ENCODE measurements around the gene DTX3L.
"Not testable (repeated sequence)": the region's sequence is repeated elsewhere in the genome, so short reads cannot be mapped to it uniquely, and the experiment has no call there.

DTX3L gene

GRCh38 chr3:122562923-122563716, 1.0 kb upstream of the DTX3L start:
- no peak for DNase-seq

DNA sequence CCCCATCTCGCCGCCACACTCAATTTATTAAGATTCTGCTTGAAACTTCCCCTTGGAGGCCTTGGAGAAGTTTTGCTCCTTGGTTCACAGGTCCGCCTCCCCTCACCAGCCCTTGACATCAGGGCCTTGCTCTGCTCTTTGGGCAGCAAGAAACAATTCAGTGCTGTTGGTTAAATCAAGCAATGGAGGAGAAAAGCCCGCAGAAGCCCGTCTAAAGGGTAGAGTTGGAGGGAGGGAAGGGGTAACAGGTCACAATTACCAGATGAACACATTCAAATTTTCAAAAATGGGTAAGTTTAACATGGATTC, 467 bp upstream of the DTX3L start:
- peak; percentile 20 for DNase-seq

GRCh38 chr3:122568131-122568530, 4.0 kb downstream of the DTX3L start:
- not testable (repeated sequence) for DNase-seq

DNA sequence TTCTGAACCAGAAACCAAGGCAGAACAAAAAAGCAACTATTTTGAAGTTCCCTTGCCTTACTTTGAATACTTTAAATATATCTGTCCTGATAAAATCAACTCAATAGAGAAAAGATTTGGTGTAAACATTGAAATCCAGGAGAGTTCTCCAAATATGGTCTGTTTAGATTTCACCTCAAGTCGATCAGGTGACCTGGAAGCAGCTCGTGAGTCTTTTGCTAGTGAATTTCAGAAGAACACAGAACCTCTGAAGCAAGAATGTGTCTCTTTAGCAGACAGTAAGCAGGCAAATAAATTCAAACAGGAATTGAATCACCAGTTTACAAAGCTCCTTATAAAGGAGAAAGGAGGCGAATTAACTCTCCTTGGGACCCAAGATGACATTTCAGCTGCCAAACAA, 4.6 kb downstream of the DTX3L start:
- DNase-seq: no peak

GRCh38 chr3:122572940-122573412, 8.8 kb downstream of the DTX3L start:
- peak; percentile 23 for DNase-seq

- no peak for DNase-seq
Observed at GRCh38 chr3:122576174-122576940, 12.2 kb downstream of the DTX3L start.

- peak; percentile 38 for DNase-seq
Observed at GRCh38 chr3:122577409-122578031, 13.4 kb downstream of the DTX3L start, which contains the start of gene PARP15. Gene PARP15 (plus strand): TSS chr3:122577650. CDS start chr3:122577668, 18 bp downstream.

GRCh38 chr3:122578069-122578740, 14.1 kb downstream of the DTX3L start:
- DNase-seq: no peak

DNA sequence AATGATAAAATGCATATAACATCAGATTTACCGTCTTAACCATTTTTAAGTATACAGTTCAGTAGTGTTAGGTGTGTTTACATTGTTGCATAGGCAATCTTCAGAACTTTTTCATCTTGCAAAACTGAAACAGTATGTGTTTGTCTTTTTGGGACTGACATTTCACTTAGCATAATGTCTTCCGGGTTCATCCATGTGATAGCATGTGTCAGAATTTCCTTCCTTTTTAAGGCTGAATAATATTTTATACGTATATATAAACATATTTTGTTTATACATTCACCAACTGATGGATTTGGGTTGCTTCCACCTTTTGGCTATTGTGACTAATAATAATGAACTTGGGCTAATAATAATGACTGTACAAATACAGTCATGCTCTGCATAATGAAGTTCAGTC, 16.3 kb downstream of the DTX3L start:
- DNase-seq: no peak

DNA sequence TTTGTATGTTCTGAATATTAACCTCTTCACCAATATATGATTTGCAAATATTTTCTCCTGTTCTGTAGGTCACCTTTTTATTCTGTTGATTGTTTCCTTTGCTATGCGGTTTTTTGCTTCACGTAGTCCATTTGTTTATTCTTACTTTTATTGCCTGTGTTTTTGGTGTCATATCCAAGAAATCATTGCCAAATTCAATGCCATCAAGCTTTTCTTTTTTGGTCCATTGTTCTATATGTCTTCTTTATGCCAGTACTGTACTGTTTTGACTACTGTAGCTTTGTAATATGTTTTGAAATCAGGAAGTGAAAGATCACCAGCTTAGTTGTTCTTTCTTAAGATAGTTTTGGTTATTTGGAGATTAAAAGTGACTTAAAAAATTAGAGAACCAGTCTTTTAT, 17.5 kb downstream of the DTX3L start:
- no peak for DNase-seq

- DNase-seq: no peak
Observed at GRCh38 chr3:122582390-122582789, 18.3 kb downstream of the DTX3L start.

DNA sequence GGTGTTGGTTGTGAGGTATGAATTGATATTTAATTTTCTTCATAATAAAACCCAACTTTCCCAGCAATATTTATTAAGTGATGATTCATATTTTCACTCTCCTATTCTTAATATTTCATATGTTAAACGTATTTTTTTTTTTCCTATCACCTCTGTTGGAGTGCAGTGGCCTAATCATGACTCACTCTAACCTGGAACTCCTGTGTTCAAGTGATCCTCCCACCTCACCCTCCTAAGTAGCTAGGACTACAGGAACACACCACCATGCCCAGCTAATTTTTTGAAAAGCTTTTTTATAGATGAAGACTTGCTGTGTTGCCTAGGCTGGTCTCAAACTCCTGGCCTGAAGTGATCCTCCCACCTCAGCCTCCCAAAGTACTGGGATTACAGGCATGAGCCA, 22.0 kb downstream of the DTX3L start:
- no peak for DNase-seq

- no peak for DNase-seq
Observed at GRCh38 chr3:122586773-122587485, 22.8 kb downstream of the DTX3L start.

DNA sequence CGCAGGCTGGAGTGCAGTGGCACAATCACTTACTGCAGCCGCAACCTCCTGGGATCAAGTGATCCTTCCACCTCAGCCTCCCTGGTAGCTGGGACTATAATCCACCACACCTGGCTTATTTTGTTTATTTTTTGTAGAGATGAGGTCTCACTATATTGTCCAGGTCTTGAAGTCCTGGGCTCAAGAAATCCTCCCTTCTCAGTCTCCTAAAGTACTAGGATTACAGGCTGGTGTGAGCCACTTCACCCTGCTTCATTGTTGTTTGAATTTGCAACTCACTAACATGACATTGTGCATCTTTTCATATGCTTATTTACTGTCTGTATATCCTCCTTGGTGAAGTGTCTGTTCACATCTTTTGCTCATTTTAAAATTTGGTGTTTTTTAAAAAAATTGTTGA, 23.4 kb downstream of the DTX3L start:
- no peak for DNase-seq

GRCh38 chr3:122589297-122589696, 25.2 kb downstream of the DTX3L start:
- DNase-seq: no peak

DNA sequence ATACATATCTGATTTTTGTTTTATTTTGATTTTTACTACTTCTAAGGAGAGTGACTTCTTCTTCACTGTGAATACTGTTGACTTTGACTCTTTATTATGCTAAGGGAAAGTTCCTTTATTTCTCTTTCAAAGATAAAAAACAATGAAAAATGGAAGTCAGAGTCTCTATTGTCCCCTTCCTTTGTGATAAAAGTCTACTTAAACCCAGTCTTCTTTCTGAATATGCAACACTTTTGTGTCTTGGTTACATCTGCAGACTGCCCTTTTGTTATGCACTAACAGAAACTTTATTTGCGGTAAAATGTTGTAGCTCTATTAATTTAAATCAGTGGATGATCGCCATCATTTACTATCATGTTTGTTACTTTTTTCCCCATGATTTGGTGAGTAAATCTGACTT, 26.5 kb downstream of the DTX3L start:
- no peak for DNase-seq

GRCh38 chr3:122594025-122594424, 29.9 kb downstream of the DTX3L start:
- no peak for DNase-seq

DNA sequence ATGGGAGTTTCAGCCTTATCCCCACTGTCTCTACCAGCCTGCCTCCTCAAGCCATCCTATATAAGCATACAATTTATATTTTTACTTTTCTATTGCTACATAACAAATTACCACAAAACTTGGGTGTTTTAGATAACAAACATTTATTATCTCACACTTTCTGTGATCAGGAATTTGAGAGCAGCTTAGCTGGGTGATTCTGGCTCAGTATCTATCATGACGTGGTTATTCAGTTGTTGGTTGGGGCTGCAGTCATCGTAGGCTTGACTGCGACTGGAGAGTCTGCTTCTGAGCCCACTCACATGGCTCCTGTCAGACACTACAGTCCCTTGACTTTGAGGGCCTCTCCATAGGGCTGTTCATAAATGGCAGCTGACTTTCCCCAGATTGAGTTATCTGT, 34.0 kb downstream of the DTX3L start:
- no peak for DNase-seq

- DNase-seq: no peak
Observed at GRCh38 chr3:122598556-122598955, 34.4 kb downstream of the DTX3L start.

DNA sequence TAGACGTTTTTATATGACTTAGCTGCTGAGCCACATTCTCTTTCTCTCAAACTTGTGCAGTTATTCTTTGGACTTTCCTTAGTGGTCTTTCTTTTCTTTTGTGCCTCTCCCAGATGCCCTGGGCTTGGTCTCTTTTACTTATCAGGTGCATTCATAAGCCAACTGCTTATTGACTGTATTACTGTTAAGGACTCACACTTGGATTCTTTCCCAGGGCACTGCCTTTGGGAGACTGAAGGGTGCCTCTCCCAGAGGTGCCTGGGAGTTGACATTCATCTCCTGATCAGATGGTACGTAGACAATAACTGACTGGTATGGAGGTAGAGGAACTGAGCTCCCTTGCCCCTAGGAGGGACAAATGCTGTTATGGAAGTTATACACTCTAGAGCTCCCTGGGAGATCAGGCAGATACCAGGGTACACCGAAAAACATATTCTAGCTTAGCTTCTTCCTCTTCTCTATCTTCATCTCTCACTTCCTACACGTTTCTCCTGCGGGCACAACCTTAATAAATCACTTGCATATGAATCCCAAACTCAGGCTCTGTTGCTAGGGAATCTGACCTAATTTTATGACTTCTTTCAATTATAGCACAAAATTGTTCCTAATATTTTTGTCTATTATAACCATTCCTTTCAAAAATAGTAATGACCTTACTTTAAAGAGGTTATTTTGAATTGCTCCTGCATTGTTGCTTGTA, 38.0 kb downstream of the DTX3L start:
- no peak for DNase-seq

- DNase-seq: no peak
Observed at GRCh38 chr3:122603056-122603455, 38.9 kb downstream of the DTX3L start.

DNA sequence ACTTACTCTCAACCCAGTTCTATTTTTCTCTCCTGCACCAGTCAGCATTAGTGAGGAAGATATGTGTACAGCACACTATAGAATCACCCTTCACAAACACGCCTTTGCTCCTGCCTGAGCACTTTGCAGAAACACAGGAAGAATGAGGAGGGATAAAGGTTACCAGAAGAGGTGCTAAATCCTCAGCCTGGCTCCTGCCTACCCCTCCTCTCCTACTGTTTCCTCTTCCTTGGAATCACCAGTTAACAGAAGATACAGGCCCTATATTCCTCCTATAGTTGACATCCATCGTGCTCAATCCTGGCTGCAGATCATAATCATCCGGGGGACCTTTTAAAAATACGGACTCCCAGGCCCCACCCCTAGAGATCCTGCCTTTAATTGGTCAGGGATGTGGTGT, 42.2 kb downstream of the DTX3L start:
- no peak for DNase-seq
